GM13976 (cell line): ENCODE data around the gene GRIK3.

ENCODE experiments used
- DNase-seq: peaks from one replicate; pipeline ENCODE4 v3.0.0; 2012; ENCODE audit warnings: low spot score
- in situ Hi-C: fragments of 300-500 bp; cut with MboI; formaldehyde crosslinking; loops from one replicate; pipeline ENCODE4 v1.12.0; 2022; ENCODE audit warnings: low sequenced_read_pairs, mixed read lengths, inconsistent platforms; ENCODE audit not compliant: unreplicated experiment
- TF ChIP-seq, protein P1 (sequence below): IDR thresholded peaks from 2 replicates; pipeline ENCODE4 v1.5.1; 2012; ENCODE audit warnings: borderline replicate concordance, mild to moderate bottlenecking; ENCODE audit not compliant: insufficient read depth; ENCODE audit errors: extremely low read depth, missing control alignments, control extremely low read depth

GRIK3 gene

GRCh38 chr1:36797761-36798160 is 236.6 kb downstream of the GRIK3 start:
- in situ Hi-C loops, result no loop called here
- DNase-seq, result no peak
- TF ChIP-seq, protein P1, sequence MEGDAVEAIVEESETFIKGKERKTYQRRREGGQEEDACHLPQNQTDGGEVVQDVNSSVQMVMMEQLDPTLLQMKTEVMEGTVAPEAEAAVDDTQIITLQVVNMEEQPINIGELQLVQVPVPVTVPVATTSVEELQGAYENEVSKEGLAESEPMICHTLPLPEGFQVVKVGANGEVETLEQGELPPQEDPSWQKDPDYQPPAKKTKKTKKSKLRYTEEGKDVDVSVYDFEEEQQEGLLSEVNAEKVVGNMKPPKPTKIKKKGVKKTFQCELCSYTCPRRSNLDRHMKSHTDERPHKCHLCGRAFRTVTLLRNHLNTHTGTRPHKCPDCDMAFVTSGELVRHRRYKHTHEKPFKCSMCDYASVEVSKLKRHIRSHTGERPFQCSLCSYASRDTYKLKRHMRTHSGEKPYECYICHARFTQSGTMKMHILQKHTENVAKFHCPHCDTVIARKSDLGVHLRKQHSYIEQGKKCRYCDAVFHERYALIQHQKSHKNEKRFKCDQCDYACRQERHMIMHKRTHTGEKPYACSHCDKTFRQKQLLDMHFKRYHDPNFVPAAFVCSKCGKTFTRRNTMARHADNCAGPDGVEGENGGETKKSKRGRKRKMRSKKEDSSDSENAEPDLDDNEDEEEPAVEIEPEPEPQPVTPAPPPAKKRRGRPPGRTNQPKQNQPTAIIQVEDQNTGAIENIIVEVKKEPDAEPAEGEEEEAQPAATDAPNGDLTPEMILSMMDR, result no peak

DNA sequence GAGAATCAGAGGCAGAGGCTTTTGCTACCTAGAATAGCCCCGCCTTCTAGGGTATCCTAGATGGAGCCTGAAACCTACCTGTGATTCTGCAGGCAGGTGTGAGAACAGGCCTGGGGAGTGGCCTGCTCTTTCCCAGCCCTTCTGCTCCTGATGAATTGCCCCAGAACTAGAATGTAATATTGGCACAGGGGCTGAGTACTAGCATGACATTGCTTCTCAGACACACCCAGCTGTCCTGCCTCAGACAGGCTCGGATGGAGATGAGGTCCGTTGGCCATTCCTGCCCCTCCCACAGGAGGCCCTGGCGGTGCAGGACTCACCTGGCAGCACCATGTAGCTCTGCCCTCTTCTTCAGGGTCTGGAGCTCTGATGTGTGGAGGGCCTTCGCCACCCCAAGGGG is 237.6 kb downstream of the GRIK3 start:
- in situ Hi-C loops, result no loop called here
- DNase-seq, result no peak

GRCh38 chr1:36796106-36796590 is 238.2 kb downstream of the GRIK3 start:
- in situ Hi-C loops, result no loop called here
- no peak for DNase-seq
- TF ChIP-seq, protein P1, result no peak

More for the DNA sequence above, 237.6 kb downstream of the GRIK3 start:
- TF ChIP-seq, protein P1, result no peak

- TF ChIP-seq, protein P1, result no peak
- in situ Hi-C loops, result no loop called here
- no peak for DNase-seq
Measured at GRCh38 chr1:36794460-36794859, 239.9 kb downstream of the GRIK3 start.

GRCh38 chr1:36793452-36793851 is 240.9 kb downstream of the GRIK3 start:
- DNase-seq, result no peak
- TF ChIP-seq, protein P1, result no peak
- in situ Hi-C loops, result no loop called here

GRCh38 chr1:36792292-36792691 is 242.0 kb downstream of the GRIK3 start:
- in situ Hi-C loops, result no loop called here
- TF ChIP-seq, protein P1, result no peak
- no peak for DNase-seq

- in situ Hi-C loops, result no loop called here
- TF ChIP-seq, protein P1, result no peak
- no peak for DNase-seq
Measured at GRCh38 chr1:36790191-36790590, 244.1 kb downstream of the GRIK3 start.
